Prostate gland (tissue), 2 donors: Measurements from ENCODE around the gene SLC17A3.

Source experiments
- POLR2A ChIP-seq: fragments of 450-650 bp; IDR thresholded peaks from one replicate; pipeline ENCODE4 v1.6.1; 2016; ENCODE audit warnings: antibody characterized with exemption, mild to moderate bottlenecking
- POLR2AphosphoS5 ChIP-seq: sonication (generic); formaldehyde crosslinking; IDR thresholded peaks from one replicate; pipeline ENCODE4 v1.6.1; 2017; ENCODE audit warnings: antibody characterized with exemption
- TF ChIP-seq, protein P1 (sequence below), 4 experiments: fragments of 200-600 bp in 2 of 4; fragments of 450-650 bp in 2 of 4; sonication (generic) in 2 of 4; IDR thresholded peaks; 1 replicate in 3 of 4; 2 replicates in 1 of 4; pipeline ENCODE4 v1.5.1; 2016 to 2019; ENCODE audit warnings: antibody characterized with exemption in 4 of 4, mild to moderate bottlenecking in 2 of 4, moderate library complexity in 2 of 4

- TF ChIP-seq, protein P1, sequence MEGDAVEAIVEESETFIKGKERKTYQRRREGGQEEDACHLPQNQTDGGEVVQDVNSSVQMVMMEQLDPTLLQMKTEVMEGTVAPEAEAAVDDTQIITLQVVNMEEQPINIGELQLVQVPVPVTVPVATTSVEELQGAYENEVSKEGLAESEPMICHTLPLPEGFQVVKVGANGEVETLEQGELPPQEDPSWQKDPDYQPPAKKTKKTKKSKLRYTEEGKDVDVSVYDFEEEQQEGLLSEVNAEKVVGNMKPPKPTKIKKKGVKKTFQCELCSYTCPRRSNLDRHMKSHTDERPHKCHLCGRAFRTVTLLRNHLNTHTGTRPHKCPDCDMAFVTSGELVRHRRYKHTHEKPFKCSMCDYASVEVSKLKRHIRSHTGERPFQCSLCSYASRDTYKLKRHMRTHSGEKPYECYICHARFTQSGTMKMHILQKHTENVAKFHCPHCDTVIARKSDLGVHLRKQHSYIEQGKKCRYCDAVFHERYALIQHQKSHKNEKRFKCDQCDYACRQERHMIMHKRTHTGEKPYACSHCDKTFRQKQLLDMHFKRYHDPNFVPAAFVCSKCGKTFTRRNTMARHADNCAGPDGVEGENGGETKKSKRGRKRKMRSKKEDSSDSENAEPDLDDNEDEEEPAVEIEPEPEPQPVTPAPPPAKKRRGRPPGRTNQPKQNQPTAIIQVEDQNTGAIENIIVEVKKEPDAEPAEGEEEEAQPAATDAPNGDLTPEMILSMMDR (IDR thresholded peaks at IDR 0.05) = no peak
- no peak for TF ChIP-seq POLR2A
- no peak for TF ChIP-seq POLR2AphosphoS5
Observed at GRCh38 chr6:25892877-25893276, 18.8 kb upstream of the SLC17A3 start.
